Vagina (tissue), 2 donors: Measurements from ENCODE around the gene ATP6V0C.
"Not testable (repeated sequence)": the region's sequence is repeated elsewhere in the genome, so short reads cannot be mapped to it uniquely, and the experiment has no call there.

Source experiments
- POLR2A ChIP-seq, 2 donors: fragments of 450-650 bp; IDR thresholded peaks; one replicate each; pipeline ENCODE4 v1.6.1; 2017; ENCODE audit warnings: antibody characterized with exemption in 2 of 2, mild to moderate bottlenecking in 2 of 2, moderate library complexity in 2 of 2
- POLR2AphosphoS5 ChIP-seq, 2 donors: sonication (generic); formaldehyde crosslinking; IDR thresholded peaks; one replicate each; pipeline ENCODE4 v1.9.0; 2017; ENCODE audit warnings: antibody characterized with exemption in 2 of 2, mild to moderate bottlenecking in 2 of 2, low read depth in 1 of 2; ENCODE audit not compliant: insufficient read depth in 1 of 2
- TF ChIP-seq, protein P1 (sequence below), 3 experiments: fragments of 450-650 bp in 2 of 3; fragments of 200-600 bp in 1 of 3; sonication (generic) in 1 of 3; IDR thresholded peaks; one replicate each; pipeline ENCODE4 v1.5.1; 2017 to 2019; ENCODE audit warnings: antibody characterized with exemption in 3 of 3, mild to moderate bottlenecking in 2 of 3, moderate library complexity in 2 of 3

DNA sequence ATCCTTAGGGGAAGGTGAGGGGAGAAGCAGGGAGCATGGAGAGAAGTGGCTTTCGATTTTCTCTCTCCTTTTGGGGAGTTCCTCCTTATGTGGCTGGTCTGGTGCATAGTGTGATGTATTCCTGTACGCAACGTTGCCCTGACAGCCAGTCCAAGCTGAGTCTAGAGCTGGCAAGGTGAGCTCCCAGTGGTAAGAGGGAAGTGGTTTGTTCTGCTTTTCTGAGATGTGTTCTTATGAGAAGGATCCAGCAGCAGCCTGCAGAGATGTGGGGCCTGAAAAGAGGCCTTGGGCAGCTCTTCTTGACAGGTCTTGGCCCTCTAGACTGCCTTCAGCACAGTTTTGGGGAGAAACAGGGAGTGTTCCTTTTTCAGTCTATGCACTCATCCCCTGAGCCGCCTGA lies 27.2 kb downstream of the ATP6V0C start:
- not testable (repeated sequence) for TF ChIP-seq POLR2A (IDR thresholded peaks at IDR 0.05); POLR2AphosphoS5 (IDR thresholded peaks at IDR 0.05; ENCODE audit: insufficient read depth in 1 of 2, low read depth in 1 of 2)
- TF ChIP-seq, protein P1, sequence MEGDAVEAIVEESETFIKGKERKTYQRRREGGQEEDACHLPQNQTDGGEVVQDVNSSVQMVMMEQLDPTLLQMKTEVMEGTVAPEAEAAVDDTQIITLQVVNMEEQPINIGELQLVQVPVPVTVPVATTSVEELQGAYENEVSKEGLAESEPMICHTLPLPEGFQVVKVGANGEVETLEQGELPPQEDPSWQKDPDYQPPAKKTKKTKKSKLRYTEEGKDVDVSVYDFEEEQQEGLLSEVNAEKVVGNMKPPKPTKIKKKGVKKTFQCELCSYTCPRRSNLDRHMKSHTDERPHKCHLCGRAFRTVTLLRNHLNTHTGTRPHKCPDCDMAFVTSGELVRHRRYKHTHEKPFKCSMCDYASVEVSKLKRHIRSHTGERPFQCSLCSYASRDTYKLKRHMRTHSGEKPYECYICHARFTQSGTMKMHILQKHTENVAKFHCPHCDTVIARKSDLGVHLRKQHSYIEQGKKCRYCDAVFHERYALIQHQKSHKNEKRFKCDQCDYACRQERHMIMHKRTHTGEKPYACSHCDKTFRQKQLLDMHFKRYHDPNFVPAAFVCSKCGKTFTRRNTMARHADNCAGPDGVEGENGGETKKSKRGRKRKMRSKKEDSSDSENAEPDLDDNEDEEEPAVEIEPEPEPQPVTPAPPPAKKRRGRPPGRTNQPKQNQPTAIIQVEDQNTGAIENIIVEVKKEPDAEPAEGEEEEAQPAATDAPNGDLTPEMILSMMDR (IDR thresholded peaks at IDR 0.05), result not testable (repeated sequence)
